PC-3 (cell line): Measurements from ENCODE around the gene MMP14.

Source experiments
- EZH2phosphoT487 ChIP-seq: fragments of 300-600 bp; sonication (generic); IDR thresholded peaks from 2 replicates; pipeline ENCODE4 v1.6.1; 2018; ENCODE audit warnings: mild to moderate bottlenecking, antibody characterized with exemption, low read length, borderline replicate concordance
- TF ChIP-seq, protein P1 (sequence below): fragments of 300-600 bp; sonication (generic); conservative IDR thresholded peaks from 2 replicates; pipeline ENCODE4 v1.5.1; 2017; ENCODE audit warnings: antibody characterized with exemption, low read depth, mild to moderate bottlenecking, low read length

GRCh38 chr14:22882529-22883172 lies 46.3 kb downstream of the MMP14 start:
- TF ChIP-seq, protein P1, sequence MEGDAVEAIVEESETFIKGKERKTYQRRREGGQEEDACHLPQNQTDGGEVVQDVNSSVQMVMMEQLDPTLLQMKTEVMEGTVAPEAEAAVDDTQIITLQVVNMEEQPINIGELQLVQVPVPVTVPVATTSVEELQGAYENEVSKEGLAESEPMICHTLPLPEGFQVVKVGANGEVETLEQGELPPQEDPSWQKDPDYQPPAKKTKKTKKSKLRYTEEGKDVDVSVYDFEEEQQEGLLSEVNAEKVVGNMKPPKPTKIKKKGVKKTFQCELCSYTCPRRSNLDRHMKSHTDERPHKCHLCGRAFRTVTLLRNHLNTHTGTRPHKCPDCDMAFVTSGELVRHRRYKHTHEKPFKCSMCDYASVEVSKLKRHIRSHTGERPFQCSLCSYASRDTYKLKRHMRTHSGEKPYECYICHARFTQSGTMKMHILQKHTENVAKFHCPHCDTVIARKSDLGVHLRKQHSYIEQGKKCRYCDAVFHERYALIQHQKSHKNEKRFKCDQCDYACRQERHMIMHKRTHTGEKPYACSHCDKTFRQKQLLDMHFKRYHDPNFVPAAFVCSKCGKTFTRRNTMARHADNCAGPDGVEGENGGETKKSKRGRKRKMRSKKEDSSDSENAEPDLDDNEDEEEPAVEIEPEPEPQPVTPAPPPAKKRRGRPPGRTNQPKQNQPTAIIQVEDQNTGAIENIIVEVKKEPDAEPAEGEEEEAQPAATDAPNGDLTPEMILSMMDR = no peak
- no peak for TF ChIP-seq EZH2phosphoT487
